H9 (cell line): ENCODE results near the gene MLST8. TPM values are rescaled to one million over a fixed set of nuclear protein-coding genes. Genes with fewer than 3 reads are reported as not detected.
A peak's percentile ranks its signal among the peaks of the same experiment; 100 is the strongest.

ENCODE experiments used
- DNase-seq: peaks from one replicate; pipeline ENCODE4 v3.0.0-alpha.2; 2017
- H2AFZ ChIP-seq: one replicate; pipeline ENCODE4 v1.6.1; 2013; ENCODE audit warnings: mild to moderate bottlenecking, low read length, control low read depth, moderate library complexity
- H2AK5ac ChIP-seq: 2 replicates; pipeline ENCODE4 v1.6.1; 2013; ENCODE audit warnings: low read length, control low read depth, mixed read lengths; ENCODE audit not compliant: insufficient read length
- H2BK120ac ChIP-seq: one replicate; pipeline ENCODE4 v1.6.1; 2013; ENCODE audit warnings: low read depth, mild to moderate bottlenecking, low read length, control low read depth, inconsistent platforms; ENCODE audit not compliant: poor library complexity, severe bottlenecking
- H2BK12ac ChIP-seq: 2 replicates; pipeline ENCODE4 v1.6.1; 2013; ENCODE audit warnings: low read length, control low read depth, mixed read lengths, low read depth; ENCODE audit not compliant: insufficient read length
- H2BK15ac ChIP-seq: 2 replicates; pipeline ENCODE4 v1.6.1; 2013; ENCODE audit warnings: low read depth, low read length, control low read depth
- H2BK20ac ChIP-seq: one replicate; pipeline ENCODE4 v1.6.1; 2013; ENCODE audit warnings: low read depth, mild to moderate bottlenecking, low read length, control low read depth, inconsistent platforms; ENCODE audit not compliant: poor library complexity, severe bottlenecking
- H2BK5ac ChIP-seq: 2 replicates; pipeline ENCODE4 v1.6.1; 2013; ENCODE audit warnings: low read length, control low read depth, mixed read lengths; ENCODE audit not compliant: insufficient read length
- H3K14ac ChIP-seq: 2 replicates; pipeline ENCODE4 v1.6.1; 2013; ENCODE audit warnings: low read length, control low read depth; ENCODE audit not compliant: insufficient read depth
- H3K18ac ChIP-seq: 2 replicates; pipeline ENCODE4 v1.6.1; 2013; ENCODE audit warnings: low read depth, mild to moderate bottlenecking, mixed read lengths, low read length, control low read depth; ENCODE audit not compliant: insufficient read length
- H3K23ac ChIP-seq: 2 replicates; pipeline ENCODE4 v1.6.1; 2013; ENCODE audit warnings: low read length, control low read depth, mixed read lengths, low read depth; ENCODE audit not compliant: insufficient read length
- H3K23me2 ChIP-seq: 2 replicates; pipeline ENCODE4 v1.6.1; 2013; ENCODE audit warnings: low read depth, mild to moderate bottlenecking, mixed read lengths, low read length, control low read depth; ENCODE audit not compliant: insufficient read length, poor library complexity, severe bottlenecking
- H3K27ac ChIP-seq: 2 replicates; pipeline ENCODE4 v1.5.1; 2013; ENCODE audit warnings: low read length, control low read depth, mixed read lengths, low read depth; ENCODE audit not compliant: insufficient read length
- H3K27me3 ChIP-seq: 2 replicates; pipeline ENCODE4 v1.6.1; 2013; ENCODE audit warnings: low read length, control low read depth, inconsistent platforms; ENCODE audit not compliant: insufficient read depth
- H3K4ac ChIP-seq: 2 replicates; pipeline ENCODE4 v1.6.1; 2013; ENCODE audit warnings: low read depth, mild to moderate bottlenecking, control low read depth, inconsistent platforms, low read length, moderate library complexity
- H3K4me1 ChIP-seq: 2 replicates; pipeline ENCODE4 v1.6.1; 2013; ENCODE audit warnings: low read length, control low read depth, inconsistent platforms; ENCODE audit not compliant: insufficient read depth
- H3K4me2 ChIP-seq: 2 replicates; pipeline ENCODE4 v1.6.1; 2013; ENCODE audit warnings: low read length, control low read depth, mixed read lengths; ENCODE audit not compliant: insufficient read length, insufficient read depth
- H3K56ac ChIP-seq: 2 replicates; pipeline ENCODE4 v1.6.1; 2013; ENCODE audit warnings: low read depth, mild to moderate bottlenecking, mixed read lengths, low read length, control low read depth; ENCODE audit not compliant: insufficient read length
- H3K79me1 ChIP-seq: 2 replicates; pipeline ENCODE4 v1.6.1; 2013; ENCODE audit warnings: low read depth, mild to moderate bottlenecking, moderate library complexity, low read length, control low read depth, inconsistent platforms; ENCODE audit not compliant: insufficient read depth, poor library complexity, severe bottlenecking
- H3K79me2 ChIP-seq: 2 replicates; pipeline ENCODE4 v1.6.1; 2013; ENCODE audit warnings: low read length, control low read depth, inconsistent platforms; ENCODE audit not compliant: insufficient read depth
- H3K9ac ChIP-seq: 2 replicates; pipeline ENCODE4 v1.6.1; 2013; ENCODE audit warnings: low read length, control low read depth, mixed read lengths; ENCODE audit not compliant: insufficient read length; ENCODE audit errors: extremely low read depth
- H3K9me3 ChIP-seq: one replicate; pipeline ENCODE4 v1.6.1; 2013; ENCODE audit warnings: low read depth, low read length, inconsistent platforms; ENCODE audit not compliant: control insufficient read depth
- H3T11ph ChIP-seq: one replicate; pipeline ENCODE4 v1.6.1; 2013; ENCODE audit warnings: mild to moderate bottlenecking, low read length, control low read depth, inconsistent platforms
- H4K20me1 ChIP-seq: one replicate; pipeline ENCODE4 v1.6.1; 2013; ENCODE audit not compliant: control insufficient read depth, insufficient read length, insufficient read depth
- H4K5ac ChIP-seq: 2 replicates; pipeline ENCODE4 v1.6.1; 2013; ENCODE audit warnings: low read depth, mild to moderate bottlenecking, mixed read lengths, low read length, control low read depth; ENCODE audit not compliant: insufficient read length
- H4K8ac ChIP-seq: replicated peaks from 2 replicates; pipeline ENCODE4 v1.6.1; 2013; ENCODE audit warnings: low read length, control low read depth, mixed read lengths, low read depth; ENCODE audit not compliant: insufficient read length
- H4K91ac ChIP-seq: 2 replicates; pipeline ENCODE4 v1.6.1; 2013; ENCODE audit warnings: low read depth, mild to moderate bottlenecking, moderate library complexity, mixed read lengths, low read length, control low read depth; ENCODE audit not compliant: insufficient read length
- H3K27ac Mint-ChIP-seq, 3 experiments: 2 replicates in 2 of 3; 3 replicates in 1 of 3; pipeline ENCODE4 v1.8.0; 2020 to 2021; ENCODE audit warnings: mixed read lengths in 3 of 3, mild to moderate bottlenecking in 1 of 3, moderate library complexity in 1 of 3
- H3K27me3 Mint-ChIP-seq: 2 replicates; pipeline ENCODE4 v1.8.0; 2021; ENCODE audit warnings: low read depth, mild to moderate bottlenecking, moderate library complexity, mixed read lengths
- H3K36me3 Mint-ChIP-seq, 3 experiments: 2 replicates in 2 of 3; 3 replicates in 1 of 3; pipeline ENCODE4 v1.8.0; 2020 to 2021; ENCODE audit warnings: low read depth in 3 of 3, mixed read lengths in 3 of 3; ENCODE audit not compliant: insufficient read depth in 1 of 3
- H3K4me1 Mint-ChIP-seq, 2 experiments: 2 replicates each; pipeline ENCODE4 v1.8.0; 2020; ENCODE audit warnings: mixed read lengths in 2 of 2
- H3K4me3 Mint-ChIP-seq, 2 experiments: 2 replicates in 1 of 2; 3 replicates in 1 of 2; pipeline ENCODE4 v1.8.0; 2020 to 2021; ENCODE audit warnings: mild to moderate bottlenecking in 2 of 2, mixed read lengths in 2 of 2, moderate library complexity in 1 of 2
- H3K9me3 Mint-ChIP-seq, 2 experiments: 2 replicates in 1 of 2; 3 replicates in 1 of 2; pipeline ENCODE4 v1.8.0; 2020; ENCODE audit warnings: mild to moderate bottlenecking in 2 of 2, mixed read lengths in 2 of 2, moderate library complexity in 1 of 2
- WGBS: extraction: QIAGEN DNeasy Blood & Tissue Kit; methylation state at CpG from one replicate; pipeline ENCODE4 v1.1.7; 2013; ENCODE audit warnings: missing lambda C conversion rate, low lambda C conversion rate, mixed read lengths; ENCODE audit not compliant: insufficient read length; ENCODE audit errors: extremely low coverage; 5-methylcytosine and 5-hydroxymethylcytosine counted together
- total RNA-seq: library from RNA; stranded (reverse); gene quantifications from 2 replicates; pipeline ENCODE4 v1.2.1, GENCODE V29; 2021
- TF ChIP-seq, protein P1 (sequence below): fragments of 200-600 bp; sonication (generic); conservative IDR thresholded peaks from 3 replicates; pipeline ENCODE4 v1.8.0; 2021; ENCODE audit warnings: antibody characterized with exemption, mild to moderate bottlenecking

Gene MLST8
- total RNA-seq, 1 experiment from 2014 or later: 74.5 TPM

DNA sequence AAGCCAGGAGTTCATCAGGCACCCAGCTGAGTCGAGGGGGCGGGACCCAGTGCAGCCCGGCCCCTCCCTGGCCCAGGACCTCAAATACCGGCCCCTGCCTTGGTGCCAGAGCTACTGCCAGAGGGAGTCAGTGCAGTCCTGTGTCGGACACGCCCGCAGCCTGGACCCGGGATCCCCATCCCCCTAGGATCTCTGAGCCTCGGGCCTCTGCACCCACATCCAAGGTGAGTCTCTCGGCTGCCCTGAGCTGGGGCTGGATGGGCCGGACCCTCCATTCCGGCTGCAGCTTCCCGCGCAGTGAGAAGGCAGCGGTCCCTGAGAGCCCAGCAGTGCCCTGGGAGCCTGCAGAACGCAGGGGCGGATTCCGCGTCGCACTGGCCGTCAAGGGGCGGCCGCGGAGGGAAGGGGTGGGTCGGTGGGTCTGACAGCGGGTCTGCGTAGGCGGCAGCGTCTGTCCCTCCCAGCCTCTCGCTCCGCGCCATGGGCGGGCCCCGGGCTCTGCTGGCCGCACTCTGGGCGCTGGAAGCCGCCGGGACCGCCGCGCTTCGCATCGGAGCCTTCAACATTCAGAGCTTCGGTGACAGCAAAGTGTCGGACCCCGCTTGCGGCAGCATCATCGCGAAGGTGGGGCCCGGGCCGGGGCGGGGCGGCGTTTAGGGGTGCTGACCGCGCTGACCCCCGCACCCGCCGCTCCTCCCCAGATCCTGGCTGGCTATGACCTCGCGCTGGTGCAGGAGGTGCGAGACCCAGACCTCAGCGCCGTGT, 31.3 kb downstream of the MLST8 start, which contains the start of gene DNASE1L2:
DNASE1L2 (plus strand) TSS at position 108 of the 765 bp plus-strand sequence; CDS start at position 481, 373 bp downstream.
- Histone ChIP-seq H2AK5ac (no peak within 1 kb of the TSS), H3K18ac (no peak within 1 kb of the TSS), H3T11ph (no peak within 1 kb of the TSS), H2BK20ac (no peak within 1 kb of the TSS), H3K4ac (no peak within 1 kb of the TSS), H3K27ac (no peak within 1 kb of the TSS), H3K79me1 (no peaks in the 10 kb centered on the region), H3K9ac (no peak within 1 kb of the TSS), H3K14ac (no peak within 1 kb of the TSS; the same call in 1 of the 2 replicates), H3K27me3 (peaks cover 2% of the 10 kb centered on the region; the same call in 1 of the 2 replicates), H3K4me1 (no peaks in the 10 kb centered on the region), H2BK120ac (no peak within 1 kb of the TSS), H3K23ac (no peak within 1 kb of the TSS), H3K56ac (no peak within 1 kb of the TSS), H3K79me2 (no peaks in the 10 kb centered on the region), H2BK5ac (no peak within 1 kb of the TSS), H2AFZ (no peak within 1 kb of the TSS), H2BK15ac (no peak within 1 kb of the TSS), H4K8ac (no peak within 1 kb of the TSS), H4K5ac (no peak within 1 kb of the TSS), H3K23me2 (peaks cover 13% of the 10 kb centered on the region), H2BK12ac (no peak within 1 kb of the TSS), H3K4me2 (peak within 1 kb of the TSS; percentile 67), H4K20me1 (no peaks in the 10 kb centered on the region), H4K91ac (no peak within 1 kb of the TSS), H3K9me3 (no peaks in the 10 kb centered on the region)
- DNase-seq: peak; percentile 66
- Mint-ChIP-seq H3K36me3 (peaks cover 2 to 28% (median 8%) of the 10 kb centered on the region in 3 experiments; a peak in 6 of 7 replicates), H3K4me3 (peak within 1 kb of the TSS; percentile 42 to 72), H3K27me3 (peaks cover 16% of the 10 kb centered on the region), H3K9me3 (no peaks in the 10 kb centered on the region), H3K27ac (no peak within 1 kb of the TSS), H3K4me1 (peaks cover 0 to 3% of the 10 kb centered on the region in 2 experiments; a peak in 1 of 4 replicates)
- WGBS: no CpG with 5 or more reads among the region's 64 CpGs
- TF ChIP-seq, protein P1, sequence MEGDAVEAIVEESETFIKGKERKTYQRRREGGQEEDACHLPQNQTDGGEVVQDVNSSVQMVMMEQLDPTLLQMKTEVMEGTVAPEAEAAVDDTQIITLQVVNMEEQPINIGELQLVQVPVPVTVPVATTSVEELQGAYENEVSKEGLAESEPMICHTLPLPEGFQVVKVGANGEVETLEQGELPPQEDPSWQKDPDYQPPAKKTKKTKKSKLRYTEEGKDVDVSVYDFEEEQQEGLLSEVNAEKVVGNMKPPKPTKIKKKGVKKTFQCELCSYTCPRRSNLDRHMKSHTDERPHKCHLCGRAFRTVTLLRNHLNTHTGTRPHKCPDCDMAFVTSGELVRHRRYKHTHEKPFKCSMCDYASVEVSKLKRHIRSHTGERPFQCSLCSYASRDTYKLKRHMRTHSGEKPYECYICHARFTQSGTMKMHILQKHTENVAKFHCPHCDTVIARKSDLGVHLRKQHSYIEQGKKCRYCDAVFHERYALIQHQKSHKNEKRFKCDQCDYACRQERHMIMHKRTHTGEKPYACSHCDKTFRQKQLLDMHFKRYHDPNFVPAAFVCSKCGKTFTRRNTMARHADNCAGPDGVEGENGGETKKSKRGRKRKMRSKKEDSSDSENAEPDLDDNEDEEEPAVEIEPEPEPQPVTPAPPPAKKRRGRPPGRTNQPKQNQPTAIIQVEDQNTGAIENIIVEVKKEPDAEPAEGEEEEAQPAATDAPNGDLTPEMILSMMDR: no peak
